OCI-LY1 (cell line): ENCODE results near the gene TMEM184B.

Experiments
- H2AFZ ChIP-seq: fragments of 200-600 bp; sonication (generic), shearing (Covaris generic); 2 replicates; pipeline ENCODE4 v1.6.0; 2014; ENCODE audit warnings: antibody characterized with exemption, mild to moderate bottlenecking, low read length
- H3F3A ChIP-seq: fragments of 200-600 bp; sonication (generic), shearing (Covaris generic); 2 replicates; pipeline ENCODE4 v1.6.0; 2014; ENCODE audit warnings: mild to moderate bottlenecking, antibody characterized with exemption, low read length, moderate library complexity; ENCODE audit not compliant: insufficient read depth
- H3K27ac ChIP-seq: fragments of 200-600 bp; sonication (generic); 2 replicates; pipeline ENCODE4 v1.5.1; 2014; ENCODE audit warnings: low read length, mixed run types, mild to moderate bottlenecking, low read depth; ENCODE audit not compliant: poor library complexity, severe bottlenecking
- H3K27me3 ChIP-seq: fragments of 200-600 bp; sonication (generic); 2 replicates; pipeline ENCODE4 v1.6.0; 2014; ENCODE audit warnings: antibody characterized with exemption, mild to moderate bottlenecking, low read length, moderate library complexity; ENCODE audit not compliant: insufficient read depth
- H3K36me3 ChIP-seq: fragments of 200-600 bp; sonication (generic); 2 replicates; pipeline ENCODE4 v1.6.1; 2014; ENCODE audit warnings: mild to moderate bottlenecking, antibody characterized with exemption, low read length, moderate library complexity, mixed read lengths; ENCODE audit not compliant: insufficient read depth
- H3K4me1 ChIP-seq: fragments of 200-600 bp; sonication (generic); 2 replicates; pipeline ENCODE4 v1.5.1; 2014; ENCODE audit warnings: mild to moderate bottlenecking, low read length, moderate library complexity; ENCODE audit not compliant: insufficient read depth, severe bottlenecking
- H3K4me2 ChIP-seq: fragments of 200-600 bp; sonication (generic), shearing (Covaris generic); 2 replicates; pipeline ENCODE4 v1.6.1; 2014; ENCODE audit warnings: low read length
- H3K4me3 ChIP-seq: fragments of 200-600 bp; sonication (generic); 2 replicates; pipeline ENCODE4 v1.5.1; 2014; ENCODE audit warnings: low read length, low read depth, mild to moderate bottlenecking, mixed read lengths; ENCODE audit not compliant: poor library complexity, severe bottlenecking
- H3K79me2 ChIP-seq: fragments of 200-600 bp; shearing (Covaris generic); 2 replicates; pipeline ENCODE4 v1.6.1; 2016; ENCODE audit warnings: mixed run types, low read length, mixed read lengths; ENCODE audit not compliant: insufficient read depth
- H3K9ac ChIP-seq: fragments of 200-600 bp; sonication (generic), shearing (Covaris generic); 2 replicates; pipeline ENCODE4 v1.6.1; 2014; ENCODE audit warnings: mild to moderate bottlenecking, low read length, mixed read lengths
- H3K9me2 ChIP-seq: fragments of 200-600 bp; sonication (generic), shearing (Covaris generic); 2 replicates; pipeline ENCODE4 v1.6.1; 2014; ENCODE audit warnings: low read depth, mild to moderate bottlenecking, low read length, mixed read lengths
- H3K9me3 ChIP-seq: fragments of 200-600 bp; shearing (Covaris generic); 2 replicates; pipeline ENCODE4 v1.6.1; 2014; ENCODE audit warnings: low read length, mixed read lengths
- H4K20me1 ChIP-seq: fragments of 200-600 bp; sonication (generic), shearing (Covaris generic); 2 replicates; pipeline ENCODE4 v1.6.0; 2016; ENCODE audit warnings: mild to moderate bottlenecking, low read length; ENCODE audit not compliant: insufficient read depth
- EZH2 ChIP-seq: fragments of 200-600 bp; sonication (generic), shearing (Covaris generic); IDR thresholded peaks from 2 replicates; pipeline ENCODE4 v1.8.0; 2017; ENCODE audit warnings: borderline replicate concordance, mixed run types, mild to moderate bottlenecking, antibody characterized with exemption, low read length, moderate library complexity, mixed read lengths
- TF ChIP-seq, protein P1 (sequence below): fragments of 200-600 bp; sonication (generic), shearing (Covaris generic); IDR thresholded peaks from 2 replicates; pipeline ENCODE4 v1.5.1; 2017; ENCODE audit warnings: mild to moderate bottlenecking, antibody characterized with exemption, low read length, moderate library complexity, mixed read lengths

The TMEM184B gene

GRCh38 chr22:38189104-38189503 lies 83.7 kb downstream of the TMEM184B start:
- H3K79me2 ChIP-seq, result no peaks in the 10 kb centered on the region
- H3K9ac ChIP-seq, result no peak overlapping the region
- no peaks in the 10 kb centered on the region for H3K36me3 ChIP-seq
- no peaks in the 10 kb centered on the region; the same call in 1 of the 2 replicates for H3K27me3 ChIP-seq
- no peak overlapping the region for H3K27ac ChIP-seq
- H3K4me2 ChIP-seq, result no peak overlapping the region
- no peaks in the 10 kb centered on the region for H3F3A ChIP-seq
- no peak overlapping the region for H2AFZ ChIP-seq
- no peaks in the 10 kb centered on the region for H4K20me1 ChIP-seq
- TF ChIP-seq, protein P1, sequence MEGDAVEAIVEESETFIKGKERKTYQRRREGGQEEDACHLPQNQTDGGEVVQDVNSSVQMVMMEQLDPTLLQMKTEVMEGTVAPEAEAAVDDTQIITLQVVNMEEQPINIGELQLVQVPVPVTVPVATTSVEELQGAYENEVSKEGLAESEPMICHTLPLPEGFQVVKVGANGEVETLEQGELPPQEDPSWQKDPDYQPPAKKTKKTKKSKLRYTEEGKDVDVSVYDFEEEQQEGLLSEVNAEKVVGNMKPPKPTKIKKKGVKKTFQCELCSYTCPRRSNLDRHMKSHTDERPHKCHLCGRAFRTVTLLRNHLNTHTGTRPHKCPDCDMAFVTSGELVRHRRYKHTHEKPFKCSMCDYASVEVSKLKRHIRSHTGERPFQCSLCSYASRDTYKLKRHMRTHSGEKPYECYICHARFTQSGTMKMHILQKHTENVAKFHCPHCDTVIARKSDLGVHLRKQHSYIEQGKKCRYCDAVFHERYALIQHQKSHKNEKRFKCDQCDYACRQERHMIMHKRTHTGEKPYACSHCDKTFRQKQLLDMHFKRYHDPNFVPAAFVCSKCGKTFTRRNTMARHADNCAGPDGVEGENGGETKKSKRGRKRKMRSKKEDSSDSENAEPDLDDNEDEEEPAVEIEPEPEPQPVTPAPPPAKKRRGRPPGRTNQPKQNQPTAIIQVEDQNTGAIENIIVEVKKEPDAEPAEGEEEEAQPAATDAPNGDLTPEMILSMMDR, result no peak
- no peak for TF ChIP-seq EZH2
- no peaks in the 10 kb centered on the region for H3K9me3 ChIP-seq
- no peaks in the 10 kb centered on the region for H3K9me2 ChIP-seq
- no peak overlapping the region for H3K4me3 ChIP-seq
- no peaks in the 10 kb centered on the region for H3K4me1 ChIP-seq

DNA sequence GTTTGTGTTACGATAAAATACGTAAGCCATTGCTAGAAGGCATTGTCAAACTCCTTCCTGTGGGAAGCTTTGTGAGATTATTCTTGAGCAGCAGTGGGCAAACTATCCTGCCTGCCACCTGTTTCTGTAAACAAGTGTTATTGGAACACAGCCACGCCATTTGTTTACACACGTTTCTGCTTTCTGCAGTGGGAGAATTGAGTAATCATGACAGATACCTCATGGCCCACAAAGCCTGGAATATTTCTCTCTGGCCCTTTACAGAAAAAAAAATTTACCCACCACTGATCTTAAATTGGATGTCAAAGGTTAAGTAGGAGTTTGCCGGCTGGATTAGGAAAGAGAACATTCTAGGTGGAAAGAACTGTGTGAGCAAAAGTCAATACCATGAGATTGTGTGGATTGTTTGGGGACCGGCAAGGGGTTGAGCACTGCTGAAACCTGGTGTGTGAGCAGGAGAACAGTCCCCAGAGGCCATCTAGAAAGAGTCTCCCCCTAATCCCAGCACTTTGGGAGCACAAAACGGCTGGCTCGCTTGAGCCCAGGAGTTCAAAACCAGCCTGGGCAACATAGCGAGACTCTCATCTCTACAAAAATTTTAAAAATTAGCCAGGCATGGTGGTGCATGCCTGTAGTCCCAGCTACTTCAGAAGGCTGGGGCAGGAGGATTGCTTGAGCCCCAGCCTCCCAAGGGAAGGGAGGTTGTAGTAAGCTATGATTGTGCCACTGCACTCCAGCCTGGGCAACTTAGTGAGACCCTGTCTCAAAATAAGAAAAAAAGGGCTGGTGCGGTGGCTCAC lies 85.2 kb downstream of the TMEM184B start:
- Histone ChIP-seq H3K4me3 (no peak overlapping the region), H2AFZ (no peak overlapping the region), H3K9ac (no peak overlapping the region), H3K27ac (no peak overlapping the region), H3K9me2 (no peaks in the 10 kb centered on the region), H3K4me2 (no peak overlapping the region), H3K36me3 (no peaks in the 10 kb centered on the region), H3K9me3 (no peaks in the 10 kb centered on the region), H3F3A (no peaks in the 10 kb centered on the region), H4K20me1 (no peaks in the 10 kb centered on the region), H3K79me2 (no peaks in the 10 kb centered on the region), H3K27me3 (no peaks in the 10 kb centered on the region; the same call in 1 of the 2 replicates), H3K4me1 (no peaks in the 10 kb centered on the region)
- TF ChIP-seq, protein P1, result no peak
- TF ChIP-seq EZH2, result no peak

DNA sequence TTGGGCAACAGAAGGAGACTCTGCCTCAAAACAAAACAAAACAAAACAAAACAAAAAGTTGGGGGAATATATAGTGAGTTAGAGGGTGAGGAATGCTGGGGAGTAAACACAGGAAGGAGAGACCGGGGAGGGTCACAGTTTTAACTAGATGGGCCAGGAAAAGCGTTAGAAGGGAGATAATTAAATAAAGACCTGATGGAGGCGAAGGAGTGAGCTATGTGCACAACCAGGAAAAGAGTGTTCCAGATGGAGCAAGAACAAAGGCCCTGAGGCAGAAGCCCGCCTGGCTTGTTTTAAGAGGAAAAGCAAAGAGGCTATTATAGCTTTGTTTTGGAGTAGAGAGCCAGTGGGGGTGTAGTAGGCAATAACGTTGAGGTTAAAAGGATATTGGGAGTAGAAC lies 86.4 kb downstream of the TMEM184B start:
- H3K4me1 ChIP-seq, result peaks cover 6% of the 10 kb centered on the region
- no peak overlapping the region for H3K4me2 ChIP-seq
- no peak for TF ChIP-seq EZH2

GRCh38 chr22:38184788-38185187 lies 88.0 kb downstream of the TMEM184B start:
- Histone ChIP-seq H4K20me1 (no peaks in the 10 kb centered on the region), H3K4me2 (no peak overlapping the region), H3K9me2 (no peaks in the 10 kb centered on the region), H3F3A (no peaks in the 10 kb centered on the region), H2AFZ (no peak overlapping the region), H3K4me3 (no peak overlapping the region), H3K36me3 (no peaks in the 10 kb centered on the region), H3K27me3 (no peaks in the 10 kb centered on the region), H3K79me2 (no peaks in the 10 kb centered on the region), H3K27ac (no peak overlapping the region), H3K9ac (no peak overlapping the region), H3K4me1 (peaks cover 22% of the 10 kb centered on the region), H3K9me3 (no peaks in the 10 kb centered on the region)
- TF ChIP-seq, protein P1, result no peak
- TF ChIP-seq EZH2, result no peak

More for the DNA sequence above, 86.4 kb downstream of the TMEM184B start:
- Histone ChIP-seq H3K9me2 (no peaks in the 10 kb centered on the region), H3K79me2 (no peaks in the 10 kb centered on the region), H3K9me3 (no peaks in the 10 kb centered on the region), H3K36me3 (no peaks in the 10 kb centered on the region), H2AFZ (no peak overlapping the region), H3K27ac (no peak overlapping the region), H3K9ac (no peak overlapping the region), H4K20me1 (no peaks in the 10 kb centered on the region), H3F3A (no peaks in the 10 kb centered on the region), H3K4me3 (no peak overlapping the region), H3K27me3 (no peaks in the 10 kb centered on the region; the same call in 1 of the 2 replicates)
